ENCODE measurements around the gene EFCAB5.

The EFCAB5 gene

DNA sequence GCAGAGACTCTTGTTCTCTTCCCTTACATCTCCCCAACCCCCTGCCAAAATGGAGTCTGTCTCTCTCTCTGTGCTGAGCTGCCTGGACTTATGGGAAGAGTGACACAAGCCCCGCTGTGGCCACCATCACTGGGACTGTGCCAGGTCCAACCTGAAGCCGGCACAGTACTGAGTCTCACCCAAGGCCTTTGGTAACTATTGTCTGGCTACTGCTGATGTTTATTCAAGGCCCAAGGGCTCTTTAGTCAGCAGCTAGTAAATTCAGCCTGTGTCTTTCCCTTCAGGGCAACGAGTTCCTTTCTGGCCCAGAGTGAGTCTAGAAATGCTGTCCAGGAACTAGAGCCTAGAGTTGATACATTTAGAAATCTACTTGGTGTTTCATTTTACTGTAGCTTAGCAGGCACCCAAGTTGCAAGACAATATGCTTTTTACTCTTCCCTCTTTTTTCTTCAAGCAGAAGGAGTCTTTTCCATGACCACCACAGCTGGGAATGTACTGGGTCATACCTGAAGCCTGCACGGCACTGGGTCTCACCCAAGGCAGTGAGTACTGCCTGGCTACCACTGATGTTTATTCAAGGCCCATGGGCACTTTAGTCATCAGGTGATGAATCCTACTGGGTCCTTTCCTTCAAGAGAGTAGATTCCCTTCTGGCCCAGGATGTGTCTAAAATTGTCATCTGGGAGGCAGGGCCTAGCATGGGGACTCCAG lies 17.7 kb downstream of the EFCAB5 start:
- TF ChIP-seq CTCF (conservative IDR thresholded peaks at IDR 0.05; ENCODE audit: low read length) = no peak
- peak; percentile 11 for DNase-seq (ENCODE audit: low read depth)
- no peak overlapping the region for H3K4me3 ChIP-seq (ENCODE audit: low read length)

DNA sequence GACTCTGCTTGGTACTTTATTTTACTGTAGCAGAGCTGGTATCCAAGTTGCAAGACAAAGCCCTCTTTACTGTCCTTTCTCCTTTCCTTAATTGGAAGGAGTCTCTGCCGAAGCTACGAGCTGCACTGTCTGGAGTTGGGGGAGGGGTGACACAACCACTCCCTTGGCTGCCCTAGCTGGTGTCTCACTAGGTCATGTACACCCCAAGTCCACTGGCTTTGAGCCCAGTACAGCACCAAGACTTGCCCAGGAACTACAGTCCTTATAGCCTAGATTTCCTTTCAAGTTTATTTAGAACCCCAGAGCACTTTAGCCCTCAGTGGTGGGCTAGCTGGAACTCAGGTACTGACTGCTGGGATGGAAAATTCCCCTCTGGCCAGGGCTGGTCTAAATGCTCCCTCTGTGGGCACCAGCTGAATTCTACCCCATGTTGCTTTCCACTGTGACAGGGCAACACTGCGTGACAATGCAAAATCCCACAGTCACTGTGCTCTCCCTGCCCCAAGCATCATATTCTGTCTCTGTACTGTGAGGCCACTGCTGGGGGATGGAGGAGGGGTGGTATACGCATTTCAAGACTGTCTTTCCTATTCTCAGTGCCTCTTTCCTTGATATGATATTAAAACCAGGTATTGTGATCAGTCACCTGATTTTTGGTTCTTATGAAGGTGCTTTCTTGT lies 18.4 kb downstream of the EFCAB5 start:
- no peak overlapping the region for H3K4me3 ChIP-seq (ENCODE audit: low read length)
- no peak for TF ChIP-seq CTCF (conservative IDR thresholded peaks at IDR 0.05; ENCODE audit: low read length)
- no peak for DNase-seq (ENCODE audit: low read depth)

DNA sequence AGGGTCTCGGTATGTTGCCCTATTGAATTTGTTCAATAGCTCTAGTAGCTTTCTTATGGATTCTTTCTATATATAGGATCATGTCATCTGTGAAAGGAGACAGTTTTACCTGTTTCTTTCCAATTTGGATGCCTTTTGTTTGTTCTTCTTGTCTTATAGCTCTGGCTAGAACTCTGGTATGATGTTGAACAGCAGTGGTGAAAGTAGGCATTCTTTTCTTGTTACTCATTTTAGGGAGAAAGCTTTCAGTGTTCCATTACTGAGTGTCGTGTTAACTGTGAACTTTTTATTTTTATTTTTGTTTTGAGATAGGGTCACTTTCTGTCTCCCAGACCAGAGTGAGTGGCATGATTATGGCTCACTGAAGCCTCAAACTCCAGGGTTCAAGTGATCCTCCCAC lies 21.2 kb downstream of the EFCAB5 start:
- H3K4me3 ChIP-seq (ENCODE audit: low read length) = no peak overlapping the region
- DNase-seq (ENCODE audit: low read depth) = no peak
- TF ChIP-seq CTCF (conservative IDR thresholded peaks at IDR 0.05; ENCODE audit: low read length) = no peak

DNA sequence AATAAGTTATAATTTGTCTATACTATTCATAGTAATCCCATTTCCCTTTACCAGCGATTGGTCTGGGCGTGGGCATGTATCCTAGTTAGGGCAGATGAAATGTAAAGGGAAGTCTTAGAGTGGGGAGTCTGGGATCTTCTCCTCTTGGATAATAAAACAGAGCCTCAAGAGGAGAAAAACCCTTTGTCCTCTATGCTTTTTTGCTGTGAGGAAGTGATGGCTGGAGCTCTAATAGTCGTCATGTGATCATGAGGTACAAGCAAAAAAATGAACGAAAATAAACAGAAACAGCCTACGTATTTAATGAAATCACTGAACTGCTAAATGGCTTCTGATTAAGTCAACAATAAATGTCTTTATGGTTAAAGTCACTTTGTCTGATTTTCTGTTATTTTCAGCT lies 26.8 kb downstream of the EFCAB5 start:
- TF ChIP-seq CTCF (conservative IDR thresholded peaks at IDR 0.05; ENCODE audit: low read length) = no peak
- no peak for DNase-seq (ENCODE audit: low read depth)
- no peak overlapping the region for H3K4me3 ChIP-seq (ENCODE audit: low read length)

DNA sequence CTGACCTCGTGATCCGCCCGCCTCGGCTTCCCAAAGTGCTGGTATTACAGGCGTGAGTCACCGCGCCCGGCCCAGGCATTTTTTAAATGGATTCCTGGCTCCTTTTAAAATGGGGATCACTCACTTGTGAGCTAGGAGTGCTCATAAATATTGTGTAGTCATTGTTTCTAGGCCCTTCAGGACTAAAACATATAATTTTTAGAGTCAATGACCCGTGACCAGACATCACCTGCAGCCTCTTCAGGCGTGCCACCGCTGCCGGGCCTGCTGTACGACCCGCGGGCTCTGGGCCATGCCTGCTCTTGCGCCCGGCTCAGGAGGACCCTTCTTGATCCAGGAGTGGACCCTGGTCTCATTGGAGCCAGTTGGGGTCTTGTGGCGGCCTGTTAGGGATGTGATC lies 30.8 kb downstream of the EFCAB5 start:
- TF ChIP-seq CTCF (conservative IDR thresholded peaks at IDR 0.05; ENCODE audit: low read length) = no peak
- no peak for DNase-seq (ENCODE audit: low read depth)
- H3K4me3 ChIP-seq (ENCODE audit: low read length) = no peak overlapping the region

DNA sequence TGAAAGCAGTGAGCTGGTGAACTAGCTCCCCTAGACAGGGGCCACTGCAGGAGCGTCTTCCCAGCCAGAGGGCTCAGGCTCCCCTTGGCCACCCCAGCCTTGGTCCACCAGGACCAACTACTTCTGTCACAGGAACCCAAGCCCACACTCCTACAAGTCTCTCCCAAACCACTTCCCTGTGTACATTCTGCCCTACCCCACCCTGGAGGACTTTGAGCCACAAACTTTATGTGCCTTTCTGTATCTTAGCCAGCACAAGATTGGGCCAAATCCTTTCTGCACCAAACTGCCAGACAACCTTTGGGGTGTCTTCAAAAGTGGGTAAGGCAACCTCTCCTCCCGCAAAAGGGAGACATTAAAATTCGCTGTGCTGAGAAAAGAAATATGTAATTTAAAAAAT lies 31.6 kb downstream of the EFCAB5 start:
- no peak for DNase-seq (ENCODE audit: low read depth)
- H3K4me3 ChIP-seq (ENCODE audit: low read length) = no peak overlapping the region
- no peak for TF ChIP-seq CTCF (conservative IDR thresholded peaks at IDR 0.05; ENCODE audit: low read length)

DNA sequence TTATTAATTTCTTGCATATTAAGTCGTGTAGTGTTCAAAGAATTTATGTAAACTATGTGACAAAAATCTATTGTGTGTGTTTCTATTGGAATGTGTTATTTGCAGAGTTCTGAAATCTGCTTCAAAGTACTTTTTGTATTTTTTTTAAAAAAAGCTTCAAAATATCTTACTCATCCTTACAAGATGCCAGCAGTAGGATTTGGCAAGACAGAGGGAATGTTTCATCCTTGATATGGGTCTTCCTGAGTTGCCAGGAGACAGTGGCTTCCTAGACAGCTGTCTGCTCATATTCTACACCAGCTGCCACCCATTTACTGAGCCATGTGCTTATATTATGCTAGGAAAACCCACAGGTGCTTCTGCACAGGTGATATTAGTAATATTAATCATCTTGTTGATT lies 36.4 kb downstream of the EFCAB5 start:
- DNase-seq (ENCODE audit: low read depth) = peak; percentile 89
- no peak for TF ChIP-seq CTCF (conservative IDR thresholded peaks at IDR 0.05; ENCODE audit: low read length)
- no peak overlapping the region for H3K4me3 ChIP-seq (ENCODE audit: low read length)

All from AG10803 (cell line).